ENCODE data around the gene TBC1D22A.

The TBC1D22A gene

GRCh38 chr22:46794067-46794466 is 31.6 kb downstream of the TBC1D22A start:
- ChIA-PET CTCF (interaction anchor here (1.0 to 4.1 kb wide), 6 partner anchors 10 to 230 kb away, joined by 3 to 32 read pairs (median 7); no protein-coding TSS in a partner anchor), POLR2A (no interaction called here)
- no peak for DNase-seq (ENCODE audit: extremely low spot score)
- TF ChIP-seq CTCF (IDR thresholded peaks at IDR 0.05; ENCODE audit: control extremely low read depth, extremely low read depth, low read depth, missing control alignments): no peak

- DNase-seq (ENCODE audit: extremely low spot score): no peak
- POLR2A ChIA-PET: no interaction called here
- no peak for TF ChIP-seq CTCF (IDR thresholded peaks at IDR 0.05; ENCODE audit: control extremely low read depth, extremely low read depth, low read depth, missing control alignments)
- CTCF ChIA-PET: interaction anchor here (1.1 to 4.1 kb wide), 5 partner anchors 9 to 103 kb away, joined by 3 to 32 read pairs (median 10); no protein-coding TSS in a partner anchor
Observed at GRCh38 chr22:46794491-46794890, 32.0 kb downstream of the TBC1D22A start.

- TF ChIP-seq CTCF (IDR thresholded peaks at IDR 0.05; ENCODE audit: control extremely low read depth, extremely low read depth, low read depth, missing control alignments): no peak
- DNase-seq (ENCODE audit: extremely low spot score): no peak
- ChIA-PET CTCF (interaction anchor here (0.9 to 4.1 kb wide), 6 partner anchors 9 to 102 kb away, joined by 3 to 32 read pairs (median 7); no protein-coding TSS in a partner anchor), POLR2A (no interaction called here)
Observed at GRCh38 chr22:46795140-46795539, 32.7 kb downstream of the TBC1D22A start.

- TF ChIP-seq CTCF (IDR thresholded peaks at IDR 0.05; ENCODE audit: control extremely low read depth, extremely low read depth, low read depth, missing control alignments): no peak
- DNase-seq (ENCODE audit: extremely low spot score): no peak
- POLR2A ChIA-PET: no interaction called here
- CTCF ChIA-PET: interaction anchor here (0.9 to 4.1 kb wide), 5 partner anchors 8 to 53 kb away, joined by 3 to 32 read pairs (median 10); no protein-coding TSS in a partner anchor
Observed at GRCh38 chr22:46795845-46796565, 33.6 kb downstream of the TBC1D22A start.

- CTCF ChIA-PET: interaction anchor here (1.4 to 4.1 kb wide), 4 partner anchors 14 to 40 kb away, joined by 3 to 22 read pairs (median 12); no protein-coding TSS in a partner anchor
- DNase-seq (ENCODE audit: extremely low spot score): no peak
- POLR2A ChIA-PET: no interaction called here
- no peak for TF ChIP-seq CTCF (IDR thresholded peaks at IDR 0.05; ENCODE audit: control extremely low read depth, extremely low read depth, low read depth, missing control alignments)
Observed at GRCh38 chr22:46796566-46797195, 34.2 kb downstream of the TBC1D22A start.

GRCh38 chr22:46797355-46797754 is 34.9 kb downstream of the TBC1D22A start:
- DNase-seq (ENCODE audit: extremely low spot score): no peak
- ChIA-PET CTCF (interaction anchor here (1.7 to 3.4 kb wide), 3 partner anchors 14 to 39 kb away, joined by 3 to 22 read pairs (median 7); no protein-coding TSS in a partner anchor), POLR2A (no interaction called here)
- TF ChIP-seq CTCF (IDR thresholded peaks at IDR 0.05; ENCODE audit: control extremely low read depth, extremely low read depth, low read depth, missing control alignments): no peak
